Measurements from ENCODE around the gene SLC16A13.
A peak's percentile ranks its signal among the peaks of the same experiment; 100 is the strongest.
"Not testable (repeated sequence)": the region's sequence is repeated elsewhere in the genome, so short reads cannot be mapped to it uniquely, and the experiment has no call there.

Gene SLC16A13

GRCh38 chr17:7034955-7035590 is 742 bp upstream of the SLC16A13 start:
- peak; percentile 12 for DNase-seq

GRCh38 chr17:7038025-7038862 is 2.4 kb downstream of the SLC16A13 start:
- DNase-seq: no peak

GRCh38 chr17:7039832-7040231 is 4.0 kb downstream of the SLC16A13 start:
- DNase-seq: no peak

- no peak for DNase-seq
Observed at GRCh38 chr17:7041607-7042500, 6.0 kb downstream of the SLC16A13 start.

GRCh38 chr17:7042501-7043181 is 6.8 kb downstream of the SLC16A13 start:
- no peak for DNase-seq

- DNase-seq: no peak
Observed at GRCh38 chr17:7043182-7043496, 7.3 kb downstream of the SLC16A13 start.

- DNase-seq: no peak
Observed at GRCh38 chr17:7043497-7044198, 7.8 kb downstream of the SLC16A13 start, which contains the start of gene SLC16A11. SLC16A11 (minus strand) TSS chr17:7044092; CDS start chr17:7043513, 579 bp downstream.

- no peak for DNase-seq
Observed at GRCh38 chr17:7045492-7046126, 9.8 kb downstream of the SLC16A13 start.

- DNase-seq: no peak
Observed at GRCh38 chr17:7046127-7046724, 10.4 kb downstream of the SLC16A13 start.

- DNase-seq: not testable (repeated sequence)
Observed at GRCh38 chr17:7046725-7047397, 11.0 kb downstream of the SLC16A13 start.

- DNase-seq: no peak
Observed at GRCh38 chr17:7047566-7047965, 11.8 kb downstream of the SLC16A13 start.

- DNase-seq: no peak
Observed at GRCh38 chr17:7048968-7049367, 13.2 kb downstream of the SLC16A13 start.

- DNase-seq: not testable (repeated sequence)
Observed at GRCh38 chr17:7050583-7050982, 14.8 kb downstream of the SLC16A13 start.

GRCh38 chr17:7056386-7056785 is 20.6 kb downstream of the SLC16A13 start:
- DNase-seq: no peak

- no peak for DNase-seq
Observed at GRCh38 chr17:7058831-7059447, 23.1 kb downstream of the SLC16A13 start.

- no peak for DNase-seq
Observed at GRCh38 chr17:7060165-7060891, 24.5 kb downstream of the SLC16A13 start.

GRCh38 chr17:7063518-7064094 is 27.8 kb downstream of the SLC16A13 start:
- DNase-seq: no peak

GRCh38 chr17:7064261-7064660 is 28.4 kb downstream of the SLC16A13 start:
- no peak for DNase-seq

GRCh38 chr17:7067198-7067597 is 31.4 kb downstream of the SLC16A13 start:
- no peak for DNase-seq
